NCI-H82 (cell line): ENCODE data around the gene FFAR4.

Source experiments
- DNase-seq: peaks from one replicate; lab custom pipeline; 2025; lab: John Stamatoyannopoulos, UW

The FFAR4 gene

GRCh38 chr10:93572606-93573005 lies 6.1 kb downstream of the FFAR4 start:
- no peak for DNase-seq

- no peak for DNase-seq
Measured at GRCh38 chr10:93573051-93573909, 6.8 kb downstream of the FFAR4 start.

- DNase-seq: no peak
Measured at GRCh38 chr10:93573924-93574323, 7.5 kb downstream of the FFAR4 start.

- no peak for DNase-seq
Measured at GRCh38 chr10:93576888-93577287, 10.4 kb downstream of the FFAR4 start.

- DNase-seq: no peak
Measured at GRCh38 chr10:93577565-93577964, 11.1 kb downstream of the FFAR4 start.

GRCh38 chr10:93579089-93579488 lies 12.6 kb downstream of the FFAR4 start:
- DNase-seq: no peak

- no peak for DNase-seq
Measured at GRCh38 chr10:93579985-93580711, 13.7 kb downstream of the FFAR4 start.

GRCh38 chr10:93580828-93581227 lies 14.4 kb downstream of the FFAR4 start:
- DNase-seq: peak; percentile 39

- DNase-seq: no peak
Measured at GRCh38 chr10:93584445-93584844, 18.0 kb downstream of the FFAR4 start.

GRCh38 chr10:93589648-93590562 lies 23.4 kb downstream of the FFAR4 start:
- peak; percentile 58 for DNase-seq

GRCh38 chr10:93590638-93591037 lies 24.2 kb downstream of the FFAR4 start:
- DNase-seq: no peak

- DNase-seq: no peak
Measured at GRCh38 chr10:93591065-93591808, 24.8 kb downstream of the FFAR4 start.

- no peak for DNase-seq
Measured at GRCh38 chr10:93593254-93593653, 26.8 kb downstream of the FFAR4 start.

- DNase-seq: no peak
Measured at GRCh38 chr10:93593749-93594148, 27.3 kb downstream of the FFAR4 start.

- peak; percentile 16 for DNase-seq
Measured at GRCh38 chr10:93594518-93594917, 28.1 kb downstream of the FFAR4 start.

GRCh38 chr10:93595378-93596161 lies 29.1 kb downstream of the FFAR4 start:
- DNase-seq: no peak

GRCh38 chr10:93596539-93596938 lies 30.1 kb downstream of the FFAR4 start:
- peak; percentile 12 for DNase-seq

- DNase-seq: no peak
Measured at GRCh38 chr10:93597075-93597599, 30.7 kb downstream of the FFAR4 start.

- DNase-seq: no peak
Measured at GRCh38 chr10:93598157-93598556, 31.7 kb downstream of the FFAR4 start.

GRCh38 chr10:93599335-93599734 lies 32.9 kb downstream of the FFAR4 start:
- DNase-seq: no peak
